SH-SY5Y (cell line): ENCODE data around the gene ZSCAN29.

Experiments
- GATA2 ChIP-seq: IDR thresholded peaks from 2 replicates; pipeline ENCODE4 v1.6.1; 2011; ENCODE audit warnings: mild to moderate bottlenecking, low read depth, low read length
- GATA3 ChIP-seq: IDR thresholded peaks from 2 replicates; pipeline ENCODE4 v1.6.1; 2011; ENCODE audit warnings: low read depth, mild to moderate bottlenecking, low read length, moderate library complexity

GRCh38 chr15:43390723-43391122, 19.9 kb upstream of the ZSCAN29 start:
- TF ChIP-seq GATA2 (no peak), GATA3 (no peak)
